ENCODE results near the gene HEBP2.
"Not testable (repeated sequence)": the region's sequence is repeated elsewhere in the genome, so short reads cannot be mapped to it uniquely, and the experiment has no call there.

DNA sequence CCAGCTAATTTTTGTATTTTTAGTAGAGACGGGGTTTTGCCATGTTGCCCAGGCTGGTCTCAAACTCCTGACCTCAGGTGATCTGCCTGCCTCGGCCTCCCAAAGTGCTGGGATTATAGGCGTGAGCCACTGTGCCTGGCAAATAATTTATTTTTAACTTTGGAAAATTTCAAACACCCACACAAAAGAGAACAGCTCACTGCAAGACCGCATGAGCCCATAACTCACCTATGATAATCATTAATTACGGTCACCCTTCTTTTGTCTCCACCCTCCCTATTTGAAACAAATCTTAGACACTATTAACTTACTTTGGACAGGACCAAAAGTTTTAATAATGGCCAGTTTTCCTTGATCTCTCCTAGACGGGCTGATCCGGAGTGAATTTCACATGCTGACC, 21.2 kb downstream of the HEBP2 start:
- TF ChIP-seq, protein P1, sequence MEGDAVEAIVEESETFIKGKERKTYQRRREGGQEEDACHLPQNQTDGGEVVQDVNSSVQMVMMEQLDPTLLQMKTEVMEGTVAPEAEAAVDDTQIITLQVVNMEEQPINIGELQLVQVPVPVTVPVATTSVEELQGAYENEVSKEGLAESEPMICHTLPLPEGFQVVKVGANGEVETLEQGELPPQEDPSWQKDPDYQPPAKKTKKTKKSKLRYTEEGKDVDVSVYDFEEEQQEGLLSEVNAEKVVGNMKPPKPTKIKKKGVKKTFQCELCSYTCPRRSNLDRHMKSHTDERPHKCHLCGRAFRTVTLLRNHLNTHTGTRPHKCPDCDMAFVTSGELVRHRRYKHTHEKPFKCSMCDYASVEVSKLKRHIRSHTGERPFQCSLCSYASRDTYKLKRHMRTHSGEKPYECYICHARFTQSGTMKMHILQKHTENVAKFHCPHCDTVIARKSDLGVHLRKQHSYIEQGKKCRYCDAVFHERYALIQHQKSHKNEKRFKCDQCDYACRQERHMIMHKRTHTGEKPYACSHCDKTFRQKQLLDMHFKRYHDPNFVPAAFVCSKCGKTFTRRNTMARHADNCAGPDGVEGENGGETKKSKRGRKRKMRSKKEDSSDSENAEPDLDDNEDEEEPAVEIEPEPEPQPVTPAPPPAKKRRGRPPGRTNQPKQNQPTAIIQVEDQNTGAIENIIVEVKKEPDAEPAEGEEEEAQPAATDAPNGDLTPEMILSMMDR (IDR thresholded peaks at IDR 0.05) = not testable (repeated sequence)
- not testable (repeated sequence) for TF ChIP-seq POLR2A (IDR thresholded peaks at IDR 0.05)

Data from thyroid gland (tissue), 4 donors.